HepG2 (cell line): ENCODE results near the gene ADGRB2. TPM values are rescaled to one million over a fixed set of nuclear protein-coding genes. Genes with fewer than 3 reads are reported as not detected.

Source experiments
- GABPB1 ChIP-seq: IDR thresholded peaks from 2 replicates; pipeline ENCODE4 v1.6.1; 2016; ENCODE audit warnings: mild to moderate bottlenecking, missing genetic modification reagents, moderate library complexity, missing compliant biosample characterization
- HNRNPLL ChIP-seq: fragments of 200-400 bp; formaldehyde crosslinking; IDR thresholded peaks from 2 replicates; pipeline ENCODE4 v1.6.1; 2017; ENCODE audit warnings: mild to moderate bottlenecking, low read depth, low read length; ENCODE audit not compliant: poor library complexity, severe bottlenecking
- MXD4 ChIP-seq: IDR thresholded peaks from 2 replicates; pipeline ENCODE4 v1.6.1; 2016; ENCODE audit warnings: mild to moderate bottlenecking, missing biosample characterization, missing genetic modification reagents
- PPARG ChIP-seq: conservative IDR thresholded peaks from 2 replicates; pipeline ENCODE4 v1.6.1; 2016; ENCODE audit warnings: missing biosample characterization, missing genetic modification reagents
- RFXAP ChIP-seq: sonication (generic); formaldehyde crosslinking; IDR thresholded peaks from 2 replicates; pipeline ENCODE4 v1.4.0; 2020; ENCODE audit warnings: missing genetic modification reagents, borderline replicate concordance
- RXRB ChIP-seq: IDR thresholded peaks from 2 replicates; pipeline ENCODE4 v1.6.1; 2016; ENCODE audit warnings: borderline replicate concordance, missing genetic modification reagents, missing compliant biosample characterization
- SNAI1 ChIP-seq: sonication (generic); formaldehyde crosslinking; IDR thresholded peaks from 2 replicates; pipeline ENCODE4 v1.5.0; 2020; ENCODE audit warnings: mild to moderate bottlenecking, missing genetic modification reagents, borderline replicate concordance
- SOX13 ChIP-seq, 3 experiments: fragments of 450-650 bp in 1 of 3; sonication (generic) in 1 of 3; formaldehyde crosslinking in 1 of 3; IDR thresholded peaks in 2 of 3; conservative IDR thresholded peaks in 1 of 3; 2 replicates each; pipeline versions ENCODE4 v1.5.0 to v1.6.1; 2016 to 2020; ENCODE audit warnings: antibody characterized with exemption in 1 of 3, mild to moderate bottlenecking in 1 of 3, missing compliant biosample characterization in 1 of 3, missing genetic modification reagents in 1 of 3, moderate library complexity in 1 of 3
- TEAD3 ChIP-seq: optimal IDR thresholded peaks from 2 replicates; pipeline ENCODE3; 2016; ENCODE audit warnings: borderline replicate concordance
- TSC22D2 ChIP-seq: sonication (generic); formaldehyde crosslinking; IDR thresholded peaks from 2 replicates; pipeline ENCODE4 v1.5.1; 2020; ENCODE audit warnings: missing genetic modification reagents, mild to moderate bottlenecking, borderline replicate concordance
- ZBTB21 ChIP-seq: sonication (generic); formaldehyde crosslinking; IDR thresholded peaks from 2 replicates; pipeline ENCODE4 v1.4.0; 2020; ENCODE audit warnings: missing genetic modification reagents
- ZNF335 ChIP-seq: sonication (generic); formaldehyde crosslinking; IDR thresholded peaks from 2 replicates; pipeline ENCODE4 v1.4.0; 2020; ENCODE audit warnings: missing genetic modification reagents
- ZNF615 ChIP-seq: sonication (generic); formaldehyde crosslinking; IDR thresholded peaks from 2 replicates; pipeline ENCODE4 v1.5.0; 2020; ENCODE audit warnings: mild to moderate bottlenecking, missing genetic modification reagents, borderline replicate concordance
- polyA plus RNA-seq, 8 experiments: library from polyadenylated mRNA; depleted of rRNA in 3 of 8; stranded (reverse) in 7 of 8; unstranded in 1 of 8; fragments of >200 nt; fragmentation: Illumina TruSeq in 4 of 8; extraction: Trizol in 4 of 8; gene quantifications; 2 replicates each; pipeline versions ENCODE4 v1.2.1 to v1.2.3, GENCODE V29; 2011 to 2016; ENCODE audit warnings: low read depth in 4 of 8, missing spikeins in 1 of 8, mixed read lengths in 1 of 8; ENCODE audit not compliant: insufficient read depth in 1 of 8
- total RNA-seq, 5 experiments: library from RNA; depleted of rRNA; stranded (reverse); fragments of >200 nt; fragmentation: Illumina TruSeq; extraction: Trizol; gene quantifications; 2 replicates each; pipeline ENCODE4 v1.2.3, GENCODE V29; 2016; ENCODE audit warnings: low read depth in 1 of 5
- TF ChIP-seq, protein P1 (sequence below): sonication (generic); formaldehyde crosslinking; IDR thresholded peaks from 2 replicates; pipeline ENCODE4 v1.8.0; 2022; ENCODE audit warnings: missing genetic modification reagents, mild to moderate bottlenecking, borderline replicate concordance
- TF ChIP-seq, protein P2 (sequence below): sonication (generic); formaldehyde crosslinking; IDR thresholded peaks from 2 replicates; pipeline ENCODE4 v1.4.0; 2020; ENCODE audit warnings: missing genetic modification reagents
- TF ChIP-seq, protein P3 (sequence below): IDR thresholded peaks from 2 replicates; pipeline ENCODE4 v1.6.1; 2016; ENCODE audit warnings: mild to moderate bottlenecking, missing biosample characterization, missing genetic modification reagents
- TF ChIP-seq, protein P4 (sequence below): conservative IDR thresholded peaks from 2 replicates; pipeline ENCODE4 v1.6.1; 2018; ENCODE audit warnings: missing genetic modification reagents
- TF ChIP-seq, protein P5 (sequence below): sonication (generic); formaldehyde crosslinking; IDR thresholded peaks from 2 replicates; pipeline ENCODE4 v1.4.0; 2020; ENCODE audit warnings: missing genetic modification reagents, borderline replicate concordance

Gene ADGRB2
- total and polyA plus RNA-seq, 2 of the 13 experiments (the other 11 are each of a cell fraction or from before 2014, with no cell fraction given) = 0.03 to 0.09 TPM

DNA sequence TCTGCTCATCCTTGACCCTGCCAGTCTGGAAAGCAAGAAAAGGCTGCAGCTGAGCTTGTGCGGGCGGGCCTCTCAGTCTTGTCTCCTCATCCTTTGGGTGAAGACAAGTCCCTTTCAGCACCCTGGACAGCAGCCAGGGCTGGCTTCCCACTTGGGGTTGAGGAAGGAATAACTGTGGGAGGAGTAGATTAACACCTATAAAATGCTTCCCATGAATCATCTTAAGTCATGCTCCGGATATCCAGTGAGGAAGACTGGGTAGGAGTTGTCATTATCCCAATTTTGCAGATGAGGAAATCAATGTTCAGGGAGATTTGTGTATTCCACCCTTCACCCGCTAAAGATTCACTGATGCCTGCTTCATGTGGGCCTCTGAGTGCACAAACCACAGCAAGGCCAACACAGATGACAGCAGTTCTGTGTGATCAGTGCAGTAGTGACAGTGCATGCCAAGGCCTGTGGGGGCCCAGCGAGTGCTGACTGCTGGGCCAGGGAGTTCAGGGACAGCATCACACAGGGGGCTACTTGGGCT, 40.2 kb downstream of the ADGRB2 start (continued):
- TF ChIP-seq SOX13 (IDR thresholded peaks at IDR 0.05) (no peak), SOX13 (CRISPR knock-in tag; conservative IDR thresholded peaks at IDR 0.05 in 1 of 2, IDR thresholded peaks at IDR 0.05 in 1 of 2) (0 out of 4 replicates have a peak, but pooled peaks of 1 of the 2 experiments have one; percentile 10), RFXAP (CRISPR knock-in tag) (peak; percentile 48; the same call in 1 of the 2 replicates), TSC22D2 (CRISPR knock-in tag) (peak; percentile 96), GABPB1 (CRISPR knock-in tag) (0 out of 2 replicates have a peak, but pooled peaks have one; percentile 7), MXD4 (CRISPR knock-in tag) (peak; percentile 40; the same call in 1 of the 2 replicates), ZNF335 (CRISPR knock-in tag) (peak; percentile 69; the same call in 1 of the 2 replicates), ZBTB21 (peak; percentile 52; the same call in 1 of the 2 replicates), SNAI1 (no peak), TEAD3 (CRISPR knock-in tag) (peak; percentile 20), PPARG (CRISPR knock-in tag) (peak; percentile 66; the same call in 1 of the 2 replicates), HNRNPLL (no peak), ZNF615 (CRISPR knock-in tag) (no peak), RXRB (peak; percentile 49; the same call in 1 of the 2 replicates)
- TF ChIP-seq, protein P1, sequence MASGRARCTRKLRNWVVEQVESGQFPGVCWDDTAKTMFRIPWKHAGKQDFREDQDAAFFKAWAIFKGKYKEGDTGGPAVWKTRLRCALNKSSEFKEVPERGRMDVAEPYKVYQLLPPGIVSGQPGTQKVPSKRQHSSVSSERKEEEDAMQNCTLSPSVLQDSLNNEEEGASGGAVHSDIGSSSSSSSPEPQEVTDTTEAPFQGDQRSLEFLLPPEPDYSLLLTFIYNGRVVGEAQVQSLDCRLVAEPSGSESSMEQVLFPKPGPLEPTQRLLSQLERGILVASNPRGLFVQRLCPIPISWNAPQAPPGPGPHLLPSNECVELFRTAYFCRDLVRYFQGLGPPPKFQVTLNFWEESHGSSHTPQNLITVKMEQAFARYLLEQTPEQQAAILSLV = no peak
- TF ChIP-seq, protein P2, sequence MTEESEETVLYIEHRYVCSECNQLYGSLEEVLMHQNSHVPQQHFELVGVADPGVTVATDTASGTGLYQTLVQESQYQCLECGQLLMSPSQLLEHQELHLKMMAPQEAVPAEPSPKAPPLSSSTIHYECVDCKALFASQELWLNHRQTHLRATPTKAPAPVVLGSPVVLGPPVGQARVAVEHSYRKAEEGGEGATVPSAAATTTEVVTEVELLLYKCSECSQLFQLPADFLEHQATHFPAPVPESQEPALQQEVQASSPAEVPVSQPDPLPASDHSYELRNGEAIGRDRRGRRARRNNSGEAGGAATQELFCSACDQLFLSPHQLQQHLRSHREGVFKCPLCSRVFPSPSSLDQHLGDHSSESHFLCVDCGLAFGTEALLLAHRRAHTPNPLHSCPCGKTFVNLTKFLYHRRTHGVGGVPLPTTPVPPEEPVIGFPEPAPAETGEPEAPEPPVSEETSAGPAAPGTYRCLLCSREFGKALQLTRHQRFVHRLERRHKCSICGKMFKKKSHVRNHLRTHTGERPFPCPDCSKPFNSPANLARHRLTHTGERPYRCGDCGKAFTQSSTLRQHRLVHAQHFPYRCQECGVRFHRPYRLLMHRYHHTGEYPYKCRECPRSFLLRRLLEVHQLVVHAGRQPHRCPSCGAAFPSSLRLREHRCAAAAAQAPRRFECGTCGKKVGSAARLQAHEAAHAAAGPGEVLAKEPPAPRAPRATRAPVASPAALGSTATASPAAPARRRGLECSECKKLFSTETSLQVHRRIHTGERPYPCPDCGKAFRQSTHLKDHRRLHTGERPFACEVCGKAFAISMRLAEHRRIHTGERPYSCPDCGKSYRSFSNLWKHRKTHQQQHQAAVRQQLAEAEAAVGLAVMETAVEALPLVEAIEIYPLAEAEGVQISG = peak; percentile 49; the same call in 1 of the 2 replicates
- TF ChIP-seq, protein P3, sequence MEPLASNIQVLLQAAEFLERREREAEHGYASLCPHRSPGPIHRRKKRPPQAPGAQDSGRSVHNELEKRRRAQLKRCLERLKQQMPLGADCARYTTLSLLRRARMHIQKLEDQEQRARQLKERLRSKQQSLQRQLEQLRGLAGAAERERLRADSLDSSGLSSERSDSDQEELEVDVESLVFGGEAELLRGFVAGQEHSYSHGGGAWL = peak; percentile 43; the same call in 1 of the 2 replicates
- TF ChIP-seq, protein P4, sequence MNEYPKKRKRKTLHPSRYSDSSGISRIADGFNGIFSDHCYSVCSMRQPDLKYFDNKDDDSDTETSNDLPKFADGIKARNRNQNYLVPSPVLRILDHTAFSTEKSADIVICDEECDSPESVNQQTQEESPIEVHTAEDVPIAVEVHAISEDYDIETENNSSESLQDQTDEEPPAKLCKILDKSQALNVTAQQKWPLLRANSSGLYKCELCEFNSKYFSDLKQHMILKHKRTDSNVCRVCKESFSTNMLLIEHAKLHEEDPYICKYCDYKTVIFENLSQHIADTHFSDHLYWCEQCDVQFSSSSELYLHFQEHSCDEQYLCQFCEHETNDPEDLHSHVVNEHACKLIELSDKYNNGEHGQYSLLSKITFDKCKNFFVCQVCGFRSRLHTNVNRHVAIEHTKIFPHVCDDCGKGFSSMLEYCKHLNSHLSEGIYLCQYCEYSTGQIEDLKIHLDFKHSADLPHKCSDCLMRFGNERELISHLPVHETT (CRISPR knock-in tag) = 0 out of 2 replicates have a peak, but pooled peaks have one; percentile 54
- TF ChIP-seq, protein P5, sequence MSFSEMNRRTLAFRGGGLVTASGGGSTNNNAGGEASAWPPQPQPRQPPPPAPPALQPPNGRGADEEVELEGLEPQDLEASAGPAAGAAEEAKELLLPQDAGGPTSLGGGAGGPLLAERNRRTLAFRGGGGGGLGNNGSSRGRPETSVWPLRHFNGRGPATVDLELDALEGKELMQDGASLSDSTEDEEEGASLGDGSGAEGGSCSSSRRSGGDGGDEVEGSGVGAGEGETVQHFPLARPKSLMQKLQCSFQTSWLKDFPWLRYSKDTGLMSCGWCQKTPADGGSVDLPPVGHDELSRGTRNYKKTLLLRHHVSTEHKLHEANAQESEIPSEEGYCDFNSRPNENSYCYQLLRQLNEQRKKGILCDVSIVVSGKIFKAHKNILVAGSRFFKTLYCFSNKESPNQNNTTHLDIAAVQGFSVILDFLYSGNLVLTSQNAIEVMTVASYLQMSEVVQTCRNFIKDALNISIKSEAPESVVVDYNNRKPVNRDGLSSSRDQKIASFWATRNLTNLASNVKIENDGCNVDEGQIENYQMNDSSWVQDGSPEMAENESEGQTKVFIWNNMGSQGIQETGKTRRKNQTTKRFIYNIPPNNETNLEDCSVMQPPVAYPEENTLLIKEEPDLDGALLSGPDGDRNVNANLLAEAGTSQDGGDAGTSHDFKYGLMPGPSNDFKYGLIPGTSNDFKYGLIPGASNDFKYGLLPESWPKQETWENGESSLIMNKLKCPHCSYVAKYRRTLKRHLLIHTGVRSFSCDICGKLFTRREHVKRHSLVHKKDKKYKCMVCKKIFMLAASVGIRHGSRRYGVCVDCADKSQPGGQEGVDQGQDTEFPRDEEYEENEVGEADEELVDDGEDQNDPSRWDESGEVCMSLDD (CRISPR knock-in tag) = peak; percentile 64; the same call in 1 of the 2 replicates
